ENCODE measurements around the gene NDST4.

Gene NDST4

DNA sequence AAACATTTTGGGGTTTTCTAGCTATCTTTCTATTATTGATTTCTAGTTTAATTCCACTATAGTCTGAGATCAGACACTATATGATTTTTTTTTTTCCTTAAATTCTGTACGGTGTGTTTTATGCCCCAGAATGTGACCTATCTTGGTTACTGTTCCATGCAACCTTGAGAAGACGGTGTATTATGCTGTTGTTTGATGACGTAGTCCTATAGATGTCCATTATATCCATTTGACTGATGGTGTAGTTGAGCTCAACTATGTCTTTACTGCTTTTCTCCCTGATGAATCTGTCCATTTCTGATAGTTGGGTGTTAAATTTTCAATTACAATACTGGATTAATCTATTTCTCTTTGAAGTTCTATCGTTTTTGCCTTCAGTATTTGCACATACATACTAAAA lies 212.5 kb downstream of the NDST4 start:
- DNase-seq: no peak

DNA sequence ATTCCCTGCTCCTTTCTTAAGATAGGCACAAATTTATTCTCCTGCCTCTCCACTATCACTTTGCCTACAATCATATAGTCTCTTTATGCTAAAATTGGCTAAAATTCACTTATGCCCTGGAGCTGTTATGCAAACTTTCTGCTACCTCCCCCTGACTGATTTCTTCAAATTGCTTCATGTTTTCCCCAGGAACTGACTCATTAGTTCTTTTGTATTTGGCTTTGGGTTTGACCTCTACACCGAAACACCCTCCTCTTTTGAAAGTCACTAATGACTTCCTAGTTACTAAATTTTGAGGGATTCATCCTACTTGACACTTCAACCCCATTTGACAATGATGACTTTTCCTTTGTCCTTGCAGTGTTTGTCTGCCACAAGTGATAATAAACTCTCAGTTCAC lies 222.6 kb downstream of the NDST4 start:
- no peak for DNase-seq

- no peak for DNase-seq
Observed at GRCh38 chr4:114886761-114887160, 226.7 kb downstream of the NDST4 start.

DNA sequence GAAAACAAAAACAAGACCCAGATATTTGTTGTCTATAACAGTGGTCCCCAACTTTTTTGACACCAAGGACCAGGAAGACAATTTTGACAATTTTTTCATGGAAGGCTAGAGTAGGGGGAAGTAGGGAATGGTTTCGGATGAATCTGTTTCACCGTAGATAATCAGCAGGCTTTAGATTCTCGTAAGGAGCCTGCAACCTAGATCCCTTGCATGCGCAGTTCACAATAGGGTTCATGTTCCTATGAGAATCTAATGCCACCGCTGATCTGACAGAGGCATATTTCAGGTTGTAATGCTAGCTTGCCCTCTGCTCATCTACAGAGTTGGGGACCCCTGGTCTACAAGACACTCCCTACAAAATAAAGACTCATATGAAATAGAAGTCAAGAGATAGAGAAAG lies 229.8 kb downstream of the NDST4 start:
- DNase-seq: no peak

- no peak for DNase-seq
Observed at GRCh38 chr4:114879916-114880669, 233.3 kb downstream of the NDST4 start.

GRCh38 chr4:114875630-114876029 lies 237.8 kb downstream of the NDST4 start:
- no peak for DNase-seq

- DNase-seq: no peak
Observed at GRCh38 chr4:114874321-114874720, 239.1 kb downstream of the NDST4 start.

DNA sequence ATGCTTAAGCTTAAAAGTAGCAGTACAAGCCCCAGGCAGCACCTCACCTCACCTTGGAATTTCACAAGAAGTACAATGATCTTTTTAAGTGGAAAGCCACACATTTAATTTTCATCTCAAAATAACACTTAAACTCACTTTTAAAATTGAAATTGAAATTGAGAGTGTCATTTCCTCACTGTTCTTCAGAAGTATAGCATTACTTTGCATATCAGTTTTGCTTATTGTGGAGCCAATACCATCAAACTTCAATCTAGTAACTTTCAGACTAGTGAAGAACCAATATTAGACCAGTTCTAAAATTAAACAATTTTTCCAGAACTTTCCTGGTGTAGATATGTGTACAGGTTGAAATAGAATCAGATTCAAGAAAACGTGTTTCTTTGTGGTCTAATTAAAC lies 242.4 kb downstream of the NDST4 start:
- no peak for DNase-seq

GRCh38 chr4:114866901-114867670 lies 246.3 kb downstream of the NDST4 start:
- no peak for DNase-seq

- no peak for DNase-seq
Observed at GRCh38 chr4:114864060-114864459, 249.4 kb downstream of the NDST4 start.

GRCh38 chr4:114860786-114861185 lies 252.6 kb downstream of the NDST4 start:
- no peak for DNase-seq

DNA sequence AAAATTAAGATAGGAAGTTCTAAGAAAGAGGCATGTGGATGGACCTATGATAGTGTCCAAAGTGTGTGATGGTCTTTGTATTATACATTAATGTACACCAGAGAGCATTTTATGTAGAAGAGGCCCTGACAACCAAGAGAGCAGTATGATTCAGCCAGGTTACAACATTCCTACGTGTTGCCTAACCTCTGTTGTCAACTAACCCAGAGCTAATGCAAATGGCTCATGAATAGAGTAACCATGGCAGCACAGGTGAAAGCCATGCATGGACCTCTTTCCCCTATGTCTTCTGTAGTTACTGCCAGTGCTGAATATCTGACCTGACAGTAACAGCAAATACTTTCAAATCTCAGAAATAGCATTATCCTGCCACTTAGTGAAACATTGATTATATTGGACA lies 255.6 kb downstream of the NDST4 start:
- no peak for DNase-seq

DNA sequence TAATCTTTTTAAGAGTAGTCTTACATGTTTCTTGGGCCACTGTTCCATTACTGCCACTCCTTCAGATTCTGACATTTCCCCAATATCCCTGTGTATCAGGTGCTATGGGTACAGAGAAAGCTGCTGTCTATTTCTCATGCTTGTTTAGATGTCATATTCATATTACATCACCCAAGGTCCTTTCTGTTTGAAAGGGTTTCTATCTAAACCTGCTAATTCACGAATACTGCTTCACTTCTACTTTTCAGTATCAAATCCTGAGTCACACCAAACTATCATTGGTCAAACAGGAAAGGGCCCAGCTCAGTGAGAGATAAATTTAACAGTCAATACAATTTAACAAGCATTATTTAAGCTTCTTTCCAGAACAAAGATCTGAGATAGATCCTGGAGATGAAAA lies 273.4 kb downstream of the NDST4 start:
- no peak for DNase-seq

GRCh38 chr4:114830628-114831027 lies 282.8 kb downstream of the NDST4 start:
- no peak for DNase-seq

GRCh38 chr4:114827651-114828050 lies 285.8 kb downstream of the NDST4 start:
- DNase-seq: no peak

GRCh38 chr4:114815760-114816159 lies 297.7 kb downstream of the NDST4 start:
- no peak for DNase-seq

GRCh38 chr4:114813961-114814360 lies 299.5 kb downstream of the NDST4 start:
- DNase-seq: no peak

DNA sequence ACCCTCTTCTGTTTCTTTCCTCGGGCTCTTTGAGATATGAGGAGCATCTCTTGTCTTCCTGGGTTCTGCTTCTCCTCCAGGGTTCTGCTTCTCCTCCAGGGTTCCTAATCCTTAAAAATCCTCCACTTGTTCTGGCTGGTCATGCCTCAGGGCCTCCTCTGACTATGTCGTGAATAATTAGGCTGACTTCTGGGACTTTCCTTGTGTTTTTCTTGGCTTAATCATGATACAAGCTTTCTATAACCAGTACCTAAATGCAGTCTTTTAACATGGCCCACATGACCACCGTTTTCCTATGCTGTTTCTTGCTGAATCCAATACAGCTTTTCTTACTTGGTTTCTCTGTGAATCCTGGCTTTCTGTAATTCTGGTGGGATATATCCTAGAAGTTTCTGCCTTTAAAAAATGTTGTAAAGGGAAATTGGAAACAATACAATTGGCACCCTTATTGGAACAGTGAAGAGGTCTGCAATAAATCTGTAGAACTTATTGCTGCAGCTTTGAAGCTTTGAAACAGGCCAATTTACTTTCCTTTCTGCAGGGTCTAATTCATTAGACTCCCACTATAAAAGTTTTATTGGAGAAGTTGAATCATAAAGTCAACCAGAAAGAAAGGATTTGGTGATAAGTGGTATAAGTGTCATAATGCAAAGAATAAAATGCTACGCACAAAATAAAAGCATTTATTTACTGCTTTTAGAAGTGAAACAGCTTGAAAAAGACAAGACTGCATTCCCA lies 301.7 kb downstream of the NDST4 start:
- DNase-seq: no peak

- peak; percentile 30 to 63 (median 56) for DNase-seq
Observed at GRCh38 chr4:114807759-114808404, 305.5 kb downstream of the NDST4 start.

GRCh38 chr4:114807357-114807756 lies 306.1 kb downstream of the NDST4 start:
- no peak for DNase-seq

DNA sequence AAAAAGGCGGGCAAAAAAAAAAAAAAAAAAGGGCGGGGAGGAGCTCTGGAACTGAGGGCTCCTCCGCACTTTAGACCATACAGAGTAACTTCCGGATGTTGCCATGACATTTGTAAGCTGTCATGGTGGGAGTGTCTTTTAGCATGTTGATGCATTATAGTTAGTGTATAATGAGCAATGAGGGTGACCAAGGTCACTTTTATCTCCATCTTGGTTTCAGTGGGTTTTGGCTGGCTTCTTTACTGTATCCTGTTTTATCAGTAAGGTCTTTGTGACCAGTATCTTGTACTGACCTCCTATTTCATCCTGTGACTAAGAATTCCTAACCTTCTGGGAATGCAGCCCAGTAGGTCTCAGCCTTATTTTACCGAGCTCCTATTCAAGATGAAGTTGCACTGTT lies 321.4 kb downstream of the NDST4 start:
- no peak for DNase-seq

DNA sequence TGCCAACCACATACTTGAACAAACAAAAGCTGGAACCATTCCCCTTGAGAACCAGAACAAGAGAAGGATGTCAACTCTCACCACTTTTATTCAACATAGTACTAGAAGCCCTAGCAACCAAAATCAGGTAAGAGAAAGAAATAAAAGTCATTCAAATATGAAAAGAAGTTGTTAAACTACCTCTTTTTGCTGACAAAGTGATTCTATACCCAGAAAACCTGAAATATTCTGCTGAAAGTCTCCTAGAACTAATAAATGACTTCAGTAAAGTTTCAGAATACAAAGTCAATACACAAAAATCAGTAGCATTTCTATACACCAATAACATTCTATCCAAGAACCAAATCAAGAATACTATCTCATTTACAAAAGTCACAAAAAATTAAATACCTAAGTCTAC lies 327.9 kb downstream of the NDST4 start:
- DNase-seq: no peak

DNA sequence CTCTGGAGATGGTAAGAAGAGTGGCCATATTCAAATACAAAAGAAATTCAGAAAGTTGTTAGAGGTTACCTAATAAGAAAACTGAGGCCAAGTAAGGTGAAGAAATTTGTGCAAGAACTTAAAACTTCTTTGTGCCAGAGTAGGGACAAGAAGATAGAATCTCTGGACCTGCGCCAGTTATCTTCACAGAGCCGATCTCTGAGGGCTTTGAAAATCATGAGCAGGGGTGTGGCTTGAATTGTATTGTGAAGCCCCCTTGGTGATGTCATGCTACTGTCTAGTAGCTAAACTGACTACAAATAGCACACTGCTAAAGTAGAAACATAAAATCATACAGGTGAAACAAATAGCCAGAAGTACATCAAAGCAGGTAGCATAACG lies 330.2 kb downstream of the NDST4 start:
- DNase-seq: no peak
